ENCODE measurements around the gene LHX6. TPM values are rescaled to one million over a fixed set of nuclear protein-coding genes. Genes with fewer than 3 reads are reported as not detected.

The LHX6 gene
- total RNA-seq, 1 experiment from 2014 or later: not detected

GRCh38 chr9:122206118-122207046, 22.4 kb downstream of the LHX6 start:
- DNase-seq: peak; percentile 59

DNA sequence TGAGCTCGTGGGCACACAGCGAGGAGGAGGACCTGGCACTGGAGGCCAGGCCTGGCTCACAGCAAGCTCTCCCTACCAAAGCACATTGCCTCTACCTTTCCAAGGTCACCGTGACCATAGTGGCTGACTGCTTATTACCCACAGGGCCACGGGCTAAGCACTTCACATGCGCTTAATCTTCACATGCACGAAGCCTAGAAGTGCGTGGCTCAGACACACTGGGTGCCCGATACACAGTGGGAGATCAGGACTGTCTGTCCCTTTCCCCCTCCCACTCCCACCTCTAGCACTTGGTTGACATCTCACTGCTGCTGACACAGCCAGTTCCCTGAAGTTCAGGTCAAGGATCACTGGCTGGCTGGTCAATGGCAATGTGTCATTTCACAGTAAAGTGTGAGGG, 23.6 kb downstream of the LHX6 start:
- no peaks in the 10 kb centered on the region for H3K27me3 ChIP-seq
- H3K9me3 ChIP-seq: no peaks in the 10 kb centered on the region
- DNase-seq: no peak
- H3K4me3 ChIP-seq: no peak overlapping the region
- no peaks in the 10 kb centered on the region for H3K36me3 ChIP-seq

More at GRCh38 chr9:122206118-122207046, 22.4 kb downstream of the LHX6 start:
- peaks cover 6% of the 10 kb centered on the region; the same call in 1 of the 2 replicates for H3K27me3 ChIP-seq
- H3K36me3 ChIP-seq: no peaks in the 10 kb centered on the region
- H3K9me3 ChIP-seq: no peaks in the 10 kb centered on the region
- no peak overlapping the region for H3K4me3 ChIP-seq

DNA sequence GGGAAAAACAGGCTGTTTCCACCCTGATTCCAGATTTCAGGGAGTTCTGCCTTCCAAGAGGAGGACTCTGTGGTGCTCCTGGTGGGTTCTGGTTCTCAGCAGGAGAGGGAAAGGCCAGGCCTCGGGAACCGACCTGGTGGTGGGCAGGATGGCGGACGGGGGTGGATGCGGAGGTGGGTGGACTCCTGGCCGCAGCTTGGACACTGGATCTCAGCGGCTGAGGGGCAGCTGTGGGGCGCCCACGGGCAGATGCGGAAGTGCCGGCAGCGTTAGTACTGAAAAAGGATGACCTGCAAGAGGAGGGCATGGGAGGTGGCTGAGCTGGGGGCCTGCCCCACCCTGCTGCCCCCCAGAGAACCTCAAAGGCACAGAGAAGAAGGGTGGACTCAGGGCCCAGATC, 24.3 kb downstream of the LHX6 start:
- no peak for DNase-seq
- H3K36me3 ChIP-seq: no peaks in the 10 kb centered on the region
- no peaks in the 10 kb centered on the region for H3K27me3 ChIP-seq
- no peaks in the 10 kb centered on the region for H3K9me3 ChIP-seq
- no peak overlapping the region for H3K4me3 ChIP-seq

- DNase-seq: no peak
- Histone ChIP-seq H3K27me3 (no peaks in the 10 kb centered on the region), H3K36me3 (no peaks in the 10 kb centered on the region), H3K4me3 (no peak overlapping the region), H3K9me3 (no peaks in the 10 kb centered on the region)
Measured at GRCh38 chr9:122204055-122204454, 24.7 kb downstream of the LHX6 start.

DNA sequence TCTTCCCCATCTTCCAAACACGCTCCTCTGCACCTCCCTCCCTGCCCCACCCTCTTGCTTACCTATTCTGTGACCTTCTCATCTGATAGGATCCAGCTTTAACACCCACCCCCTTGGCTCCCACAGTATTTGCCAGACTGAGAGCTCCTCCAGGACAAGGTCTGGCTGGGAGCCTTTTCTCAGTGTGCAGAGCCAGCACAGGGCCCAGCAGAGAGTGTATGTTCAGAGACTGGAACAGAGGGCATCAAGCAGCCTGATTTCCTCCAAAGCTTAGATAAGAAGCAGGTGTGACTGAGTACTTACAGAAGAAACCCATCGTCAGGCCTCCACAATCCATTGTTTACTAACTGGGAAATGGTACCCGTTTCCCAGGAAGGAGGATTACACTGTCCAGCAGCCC, 26.6 kb downstream of the LHX6 start:
- Histone ChIP-seq H3K27me3 (peaks cover under 1% of the 10 kb centered on the region; the same call in 1 of the 2 replicates), H3K9me3 (no peaks in the 10 kb centered on the region), H3K36me3 (no peaks in the 10 kb centered on the region), H3K4me3 (no peak overlapping the region)
- no peak for DNase-seq

- no peaks in the 10 kb centered on the region for H3K36me3 ChIP-seq
- H3K9me3 ChIP-seq: no peaks in the 10 kb centered on the region
- H3K4me3 ChIP-seq: no peak overlapping the region
- peak; percentile 42 for DNase-seq
- H3K27me3 ChIP-seq: peaks cover 3% of the 10 kb centered on the region; the same call in 1 of the 2 replicates
Measured at GRCh38 chr9:122201641-122202040, 27.1 kb downstream of the LHX6 start.

- peaks cover 3% of the 10 kb centered on the region; the same call in 1 of the 2 replicates for H3K27me3 ChIP-seq
- no peak overlapping the region for H3K4me3 ChIP-seq
- peak; percentile 90 for DNase-seq
- H3K9me3 ChIP-seq: no peaks in the 10 kb centered on the region
- no peaks in the 10 kb centered on the region for H3K36me3 ChIP-seq
Measured at GRCh38 chr9:122200960-122201595, 27.7 kb downstream of the LHX6 start.

- no peaks in the 10 kb centered on the region for H3K9me3 ChIP-seq
- no peak for DNase-seq
- no peaks in the 10 kb centered on the region for H3K36me3 ChIP-seq
- H3K4me3 ChIP-seq: no peak overlapping the region
- peaks cover 3% of the 10 kb centered on the region; the same call in 1 of the 2 replicates for H3K27me3 ChIP-seq
Measured at GRCh38 chr9:122197882-122198281, 30.9 kb downstream of the LHX6 start.

- Histone ChIP-seq H3K27me3 (peaks cover 3% of the 10 kb centered on the region; the same call in 1 of the 2 replicates), H3K4me3 (no peak overlapping the region), H3K9me3 (no peaks in the 10 kb centered on the region), H3K36me3 (no peaks in the 10 kb centered on the region)
- no peak for DNase-seq
Measured at GRCh38 chr9:122197426-122197825, 31.3 kb downstream of the LHX6 start.

DNA sequence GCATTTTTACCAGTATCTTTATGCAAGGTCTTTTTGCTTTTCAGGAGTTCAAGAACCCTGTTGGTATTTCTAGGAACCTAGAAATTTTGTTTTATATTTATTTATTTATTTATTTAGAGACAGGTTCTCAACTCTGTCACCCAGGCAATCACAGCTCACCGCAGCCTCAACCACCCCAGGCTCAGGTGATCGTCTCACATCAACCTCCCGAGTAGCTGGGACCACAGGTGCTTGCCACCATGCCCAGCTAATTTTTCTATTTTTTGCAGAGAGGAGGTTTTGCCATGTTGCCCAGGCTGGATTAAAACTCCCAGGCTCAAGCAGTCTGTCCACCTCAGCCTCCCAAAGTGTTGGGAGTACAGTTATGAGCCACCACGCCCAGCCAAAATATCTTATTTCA, 32.9 kb downstream of the LHX6 start:
- DNase-seq: no peak
- H3K4me3 ChIP-seq: no peak overlapping the region
- no peaks in the 10 kb centered on the region for H3K36me3 ChIP-seq
- H3K9me3 ChIP-seq: no peaks in the 10 kb centered on the region
- H3K27me3 ChIP-seq: peaks cover 3% of the 10 kb centered on the region; the same call in 1 of the 2 replicates

GRCh38 chr9:122193651-122194050, 35.1 kb downstream of the LHX6 start:
- DNase-seq: no peak
- H3K36me3 ChIP-seq: no peaks in the 10 kb centered on the region
- H3K27me3 ChIP-seq: peaks cover 3% of the 10 kb centered on the region; the same call in 1 of the 2 replicates
- H3K9me3 ChIP-seq: no peaks in the 10 kb centered on the region
- no peak overlapping the region for H3K4me3 ChIP-seq

DNA sequence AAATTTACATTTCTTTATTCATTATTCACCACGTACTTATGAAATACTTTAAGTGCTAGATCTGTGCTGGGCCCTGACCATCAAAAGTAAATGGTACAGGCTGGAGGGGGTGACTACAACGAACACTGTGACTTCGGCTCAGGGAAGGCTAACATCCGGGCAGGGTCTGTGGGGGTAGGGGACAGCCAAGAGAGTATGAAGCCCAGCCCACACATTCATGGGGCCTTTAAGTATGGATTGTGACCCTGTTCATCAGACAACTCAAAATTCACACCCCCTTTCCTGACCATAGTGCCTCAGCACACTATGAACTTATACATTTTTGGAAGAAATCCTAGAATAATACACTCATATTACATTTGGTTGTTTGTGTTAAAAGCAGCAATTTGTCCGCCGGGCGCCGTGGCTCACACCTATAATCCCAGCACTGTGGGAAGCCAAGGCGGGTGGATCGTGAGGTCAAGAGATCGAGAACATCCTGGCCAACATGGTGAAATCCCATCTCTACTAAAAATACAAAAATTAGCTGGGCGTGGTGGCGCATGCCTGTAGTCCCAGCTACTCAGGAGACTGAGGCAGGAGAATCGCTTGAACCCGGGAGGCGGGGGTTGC, 35.7 kb downstream of the LHX6 start:
- Histone ChIP-seq H3K27me3 (peaks cover 3% of the 10 kb centered on the region; the same call in 1 of the 2 replicates), H3K4me3 (no peak overlapping the region)
- DNase-seq: no peak

DNA sequence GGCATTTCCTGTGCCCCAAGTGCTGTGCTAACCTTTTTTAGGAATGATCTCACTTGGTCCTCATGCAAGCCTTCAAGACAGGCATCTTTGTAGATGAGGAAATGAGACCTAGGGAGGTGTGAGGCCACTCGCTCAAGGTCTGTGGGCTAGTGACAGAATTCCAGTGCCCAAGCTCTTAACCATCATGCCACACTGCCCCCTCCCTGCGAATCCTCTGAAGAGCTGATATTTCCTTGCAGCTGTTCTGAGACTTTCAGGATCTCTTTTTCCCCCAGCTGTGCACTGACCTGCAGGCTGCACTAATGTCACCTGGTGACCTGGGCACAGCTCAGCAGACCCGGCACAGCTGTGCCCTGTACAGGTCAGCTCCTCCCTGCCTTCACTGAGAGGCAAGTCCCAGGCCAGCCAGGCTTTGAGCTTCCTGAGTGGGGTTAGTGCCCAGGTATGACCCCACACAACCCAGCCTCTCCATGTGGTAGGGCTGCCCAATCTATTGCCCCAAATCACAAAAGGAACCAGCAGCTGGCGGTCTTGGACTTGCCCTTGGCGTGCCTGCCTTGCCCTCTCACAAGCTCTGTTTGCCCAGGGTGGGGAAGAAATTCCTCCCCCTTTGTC, 36.4 kb downstream of the LHX6 start:
- Histone ChIP-seq H3K9me3 (no peaks in the 10 kb centered on the region), H3K36me3 (no peaks in the 10 kb centered on the region), H3K27me3 (peaks cover 3% of the 10 kb centered on the region; the same call in 1 of the 2 replicates), H3K4me3 (no peak overlapping the region)
- no peak for DNase-seq

More for the DNA sequence above, 35.7 kb downstream of the LHX6 start:
- Histone ChIP-seq H3K9me3 (no peaks in the 10 kb centered on the region), H3K36me3 (no peaks in the 10 kb centered on the region)

- Histone ChIP-seq H3K9me3 (no peaks in the 10 kb centered on the region), H3K4me3 (no peak overlapping the region)
- DNase-seq: no peak
Measured at GRCh38 chr9:122191584-122191983, 37.2 kb downstream of the LHX6 start.

DNA sequence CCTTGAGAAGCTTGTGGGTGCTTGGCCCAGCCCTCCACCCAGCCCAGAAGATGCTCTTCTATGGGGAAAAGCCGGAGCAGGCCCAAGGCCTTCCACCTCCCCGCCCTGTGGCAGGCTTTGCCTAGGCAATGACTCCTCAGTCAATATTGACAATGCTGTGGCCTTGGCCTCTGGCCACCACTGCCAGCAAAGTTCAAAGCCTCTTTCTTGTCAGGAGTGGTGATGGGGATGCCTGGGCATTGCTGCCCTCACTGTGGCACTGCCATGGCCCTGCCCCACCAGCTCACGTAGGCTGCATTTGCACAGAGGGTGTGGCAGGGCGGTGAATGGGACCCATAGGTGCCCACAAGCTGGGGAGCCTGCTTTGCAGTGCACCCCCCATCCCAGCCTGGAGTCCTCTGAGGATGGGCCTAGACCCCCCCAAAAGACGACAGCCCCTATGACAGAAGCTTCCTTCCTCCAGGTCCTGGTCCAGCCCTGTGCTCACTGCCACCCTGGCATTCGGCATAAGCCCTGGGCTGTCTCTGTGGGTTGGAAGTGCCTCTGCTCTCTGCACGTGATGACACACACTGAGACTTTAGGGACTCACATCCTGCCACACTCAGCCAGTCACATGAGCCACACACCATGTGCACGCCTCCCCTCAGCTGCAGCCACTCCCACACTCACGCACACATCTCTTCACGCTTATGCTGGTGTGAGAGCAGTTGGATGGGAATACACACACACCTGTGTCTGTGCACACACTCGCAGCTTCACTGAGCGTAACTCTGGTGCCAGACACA, 38.0 kb downstream of the LHX6 start:
- H3K27me3 ChIP-seq: no peaks in the 10 kb centered on the region
- no peaks in the 10 kb centered on the region for H3K9me3 ChIP-seq
- DNase-seq: no peak
- H3K4me3 ChIP-seq: no peak overlapping the region
- H3K36me3 ChIP-seq: no peaks in the 10 kb centered on the region

More at GRCh38 chr9:122191584-122191983, 37.2 kb downstream of the LHX6 start:
- Histone ChIP-seq H3K27me3 (no peaks in the 10 kb centered on the region; the same call in 1 of the 2 replicates), H3K36me3 (no peaks in the 10 kb centered on the region)

GRCh38 chr9:122188369-122188768, 40.4 kb downstream of the LHX6 start:
- peaks cover 6% of the 10 kb centered on the region for H3K27me3 ChIP-seq
- no peaks in the 10 kb centered on the region for H3K9me3 ChIP-seq
- no peak overlapping the region for H3K4me3 ChIP-seq
- no peak for DNase-seq
- no peaks in the 10 kb centered on the region for H3K36me3 ChIP-seq
